ENCODE measurements around the gene ASPG. TPM values are rescaled to one million over a fixed set of nuclear protein-coding genes. Genes with fewer than 3 reads are reported as not detected.

Gene ASPG
- total RNA-seq, 1 experiment from 2014 or later = 3.4 TPM

GRCh38 chr14:104044016-104044415 is 41.5 kb upstream of the ASPG start:
- POLR2A ChIA-PET = no interaction called here

GRCh38 chr14:104047761-104048160 is 37.7 kb upstream of the ASPG start:
- POLR2A ChIA-PET = no interaction called here
- no peak for ATAC-seq
- no peak for DNase-seq (ENCODE audit: low spot score)
- H3K4me3 Mint-ChIP-seq = no peak overlapping the region
- peaks cover 2% of the 10 kb centered on the region; the same call in 1 of the 2 replicates for H3K27me3 Mint-ChIP-seq (ENCODE audit: low read depth)
- TF ChIP-seq NR2C2 (CRISPR knock-in tag; IDR thresholded peaks at IDR 0.05) (no peak), SP1 (CRISPR knock-in tag; conservative IDR thresholded peaks at IDR 0.05) (no peak), ATF2 (CRISPR knock-in tag; IDR thresholded peaks at IDR 0.05; ENCODE audit: borderline replicate concordance, low read depth) (no peak), ZNF671 (CRISPR knock-in tag; IDR thresholded peaks at IDR 0.05) (no peak)
- peaks cover 8% of the 10 kb centered on the region for H3K9me3 Mint-ChIP-seq
- no peaks in the 10 kb centered on the region for H3K4me1 Mint-ChIP-seq
- H3K36me3 Mint-ChIP-seq = no peaks in the 10 kb centered on the region
- no peak overlapping the region for H3K27ac Mint-ChIP-seq
- CTCF ChIA-PET = interaction anchor here (2.2 kb wide), 1 partner anchor 30 kb away, joined by 13 read pairs; no protein-coding TSS in a partner anchor

More at GRCh38 chr14:104044016-104044415, 41.5 kb upstream of the ASPG start:
- H3K4me3 Mint-ChIP-seq = no peak overlapping the region
- no peak overlapping the region for H3K27ac Mint-ChIP-seq
- ATAC-seq (no peak), DNase-seq (ENCODE audit: low spot score) (no peak)
- peaks cover 6% of the 10 kb centered on the region for H3K4me1 Mint-ChIP-seq
- TF ChIP-seq AR (CRISPR knock-in tag; IDR thresholded peaks at IDR 0.05) (no peak), NFATC4 (CRISPR knock-in tag; IDR thresholded peaks at IDR 0.05) (no peak), USF2 (CRISPR knock-in tag; IDR thresholded peaks at IDR 0.05) (no peak), ETV6 (CRISPR knock-in tag; IDR thresholded peaks at IDR 0.05) (no peak), OVOL2 (CRISPR knock-in tag; IDR thresholded peaks at IDR 0.05; ENCODE audit: borderline replicate concordance) (no peak), E2F4 (CRISPR knock-in tag; IDR thresholded peaks at IDR 0.05; ENCODE audit: borderline replicate concordance, low read depth) (no peak), ZNF671 (CRISPR knock-in tag; IDR thresholded peaks at IDR 0.05) (no peak), SMAD3 (CRISPR knock-in tag; IDR thresholded peaks at IDR 0.05; ENCODE audit: borderline replicate concordance) (no peak), GTF2I (CRISPR knock-in tag; conservative IDR thresholded peaks at IDR 0.05) (no peak), SOX15 (CRISPR knock-in tag; IDR thresholded peaks at IDR 0.05) (no peak), GRHL2 (CRISPR knock-in tag; IDR thresholded peaks at IDR 0.05; ENCODE audit: insufficient replicate concordance, severe bottlenecking) (no peak)
- no peaks in the 10 kb centered on the region for H3K27me3 Mint-ChIP-seq (ENCODE audit: low read depth)
- CTCF ChIA-PET = no interaction called here
- H3K36me3 Mint-ChIP-seq = no peaks in the 10 kb centered on the region
- no peaks in the 10 kb centered on the region for H3K9me3 Mint-ChIP-seq

GRCh38 chr14:104048758-104049507 is 36.6 kb upstream of the ASPG start:
- TF ChIP-seq NR1H2 (CRISPR knock-in tag; IDR thresholded peaks at IDR 0.05) = no peak
- no peak for TF ChIP-seq GTF2I (CRISPR knock-in tag; conservative IDR thresholded peaks at IDR 0.05)
- TF ChIP-seq STAT6 (CRISPR knock-in tag; conservative IDR thresholded peaks at IDR 0.05; ENCODE audit: low read depth) = no peak
- no peak for TF ChIP-seq ZNF512 (CRISPR knock-in tag; IDR thresholded peaks at IDR 0.05; ENCODE audit: borderline replicate concordance)
- TF ChIP-seq ZBTB21 (CRISPR knock-in tag; IDR thresholded peaks at IDR 0.05; ENCODE audit: borderline replicate concordance) = no peak
- no peak for TF ChIP-seq ATF2 (CRISPR knock-in tag; IDR thresholded peaks at IDR 0.05; ENCODE audit: borderline replicate concordance, low read depth)
- no peak for DNase-seq (ENCODE audit: low spot score)
- Mint-ChIP-seq H3K9me3 (peaks cover 8% of the 10 kb centered on the region), H3K27ac (no peak overlapping the region), H3K36me3 (no peaks in the 10 kb centered on the region), H3K4me1 (no peaks in the 10 kb centered on the region), H3K4me3 (no peak overlapping the region), H3K27me3 (ENCODE audit: low read depth) (peaks cover 2% of the 10 kb centered on the region; the same call in 1 of the 2 replicates)
- POLR2A ChIA-PET = no interaction called here
- ATAC-seq = no peak
- CTCF ChIA-PET = interaction anchor here (0.5 to 2.2 kb wide), 4 partner anchors 23 to 148 kb away, joined by 3 to 13 read pairs (median 3); no protein-coding TSS in a partner anchor
